ENCODE measurements around the gene PSTPIP1. TPM values are rescaled to one million over a fixed set of nuclear protein-coding genes. Genes with fewer than 3 reads are reported as not detected.

The PSTPIP1 gene
- total and polyA plus RNA-seq, 2 of the 4 experiments (the other 2 are of a cell fraction) = 0.36 to 1.1 TPM

DNA sequence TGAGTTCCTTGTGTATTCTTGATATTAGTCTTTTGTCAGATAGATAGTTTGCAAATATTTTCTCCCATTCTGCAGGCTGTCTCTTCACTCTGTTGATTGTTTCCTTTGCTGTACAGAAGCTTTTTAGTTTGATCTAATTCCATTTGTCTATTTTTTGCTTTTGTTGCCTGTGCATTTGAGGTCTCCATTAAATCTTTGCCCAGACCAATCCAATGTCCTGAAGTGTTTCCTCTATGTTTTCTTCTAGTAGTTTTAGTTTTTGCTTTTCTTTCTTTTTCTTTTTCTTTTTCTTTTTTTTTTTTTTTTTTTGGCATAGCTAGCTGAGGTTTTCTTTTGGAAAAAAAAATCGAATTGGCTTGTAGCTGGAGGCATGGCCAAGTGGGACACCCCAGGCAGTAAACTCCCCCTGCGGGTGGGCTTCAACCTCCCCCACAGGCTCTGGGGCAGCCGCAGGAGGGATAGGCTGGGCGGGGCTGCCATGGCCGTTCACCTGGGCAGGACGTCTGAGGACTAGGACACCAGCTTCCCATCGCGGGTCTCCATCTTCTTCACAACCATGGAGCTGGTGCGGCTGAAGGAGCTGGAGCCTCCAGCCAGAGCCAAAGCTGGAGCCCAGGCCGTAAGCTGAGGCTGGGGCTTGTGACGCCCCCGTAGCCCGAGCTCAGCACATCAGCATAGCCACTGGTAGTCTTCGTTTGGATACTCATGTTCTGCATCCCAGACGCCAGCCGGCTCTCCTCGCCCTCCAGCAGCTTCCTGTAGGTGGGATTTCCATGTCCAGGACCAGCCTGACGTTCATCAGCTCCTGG is 16.2 kb upstream of the PSTPIP1 start:
- Histone ChIP-seq H3K4me2 (ENCODE audit: low read depth, low read length) (no peak overlapping the region), H2BK20ac (ENCODE audit: low read depth, low read length) (no peak overlapping the region), H2AK9ac (replicated peaks; ENCODE audit: low read depth, low read length, poor library complexity) (no peak overlapping the region), H3K79me1 (ENCODE audit: low read depth in 1 of 2, low read length in 2 of 2) (no peaks in the 10 kb centered on the region), H4K8ac (ENCODE audit: low read depth in 2 of 2, low read length in 2 of 2) (no peak overlapping the region), H3K4me3 (ENCODE audit: insufficient read depth, low read depth, low read length) (no peak overlapping the region), H2AK5ac (ENCODE audit: low read depth, low read length) (no peak overlapping the region), H3K18ac (ENCODE audit: low read depth, low read length) (no peak overlapping the region), H3K14ac (replicated peaks; ENCODE audit: low read depth, low read length) (no peak overlapping the region), H2BK5ac (ENCODE audit: low read depth, low read length, poor library complexity, severe bottlenecking) (no peak overlapping the region), H3K4me1 (ENCODE audit: control insufficient read depth, insufficient read depth, low read length) (no peaks in the 10 kb centered on the region), H4K20me1 (ENCODE audit: insufficient read depth, low read length) (no peaks in the 10 kb centered on the region), H4K5ac (ENCODE audit: low read depth, low read length) (no peak overlapping the region), H2BK15ac (ENCODE audit: low read depth, low read length) (no peak overlapping the region), H3K23ac (ENCODE audit: low read depth, low read length) (no peak overlapping the region), H2BK120ac (ENCODE audit: low read depth, low read length) (no peak overlapping the region), H4K91ac (ENCODE audit: insufficient read depth, low read depth, low read length) (no peak overlapping the region), H3K27ac (ENCODE audit: insufficient read depth, low read length) (no peak overlapping the region), H3K27me3 (ENCODE audit: control insufficient read depth, insufficient read depth, low read length) (peaks cover 33% of the 10 kb centered on the region), H3K4ac (ENCODE audit: low read depth, low read length) (no peak overlapping the region), H3K9me1 (ENCODE audit: insufficient read depth, low read length) (no peaks in the 10 kb centered on the region), H2AFZ (replicated peaks; ENCODE audit: low read length, poor library complexity) (no peak overlapping the region), H3K9me3 (ENCODE audit: control insufficient read depth, insufficient read depth, low read length) (0 out of 2 replicates have a peak, but pooled peaks cover 5% of the 10 kb centered on the region), H3K9ac (ENCODE audit: low read depth, low read length) (no peak overlapping the region), H3K56ac (ENCODE audit: extremely low read depth, insufficient read depth, low read length) (no peak overlapping the region), H3K36me3 (ENCODE audit: control insufficient read depth, insufficient read depth, low read length) (no peaks in the 10 kb centered on the region)
- dilution Hi-C loops (cut with HindIII; ENCODE audit: low sequenced_read_pairs, unreplicated experiment) = no loop called here
- in situ Hi-C loops (cut with MboI; ENCODE audit: low sequenced_read_pairs) = no loop called here
- TF ChIP-seq SMC3 (IDR thresholded peaks at IDR 0.05; ENCODE audit: low read depth, low read length) (no peak), RAD21 (IDR thresholded peaks at IDR 0.05; ENCODE audit: low read length) (no peak), CEBPB (IDR thresholded peaks at IDR 0.05; ENCODE audit: low read depth, low read length) (no peak), USF2 (IDR thresholded peaks at IDR 0.05; ENCODE audit: low read depth, low read length) (no peak), RCOR1 (IDR thresholded peaks at IDR 0.05; ENCODE audit: insufficient replicate concordance, low read length) (no peak), BHLHE40 (IDR thresholded peaks at IDR 0.05; ENCODE audit: low read depth, low read length) (no peak), NFE2L2 (IDR thresholded peaks at IDR 0.05; ENCODE audit: low read depth, low read length) (no peak), FOS (IDR thresholded peaks at IDR 0.05; ENCODE audit: low read depth, low read length) (no peak), MAFK (IDR thresholded peaks at IDR 0.05; ENCODE audit: low read depth, low read length) (no peak), MAZ (IDR thresholded peaks at IDR 0.05; ENCODE audit: borderline replicate concordance, low read depth, low read length) (no peak), CHD1 (IDR thresholded peaks at IDR 0.05; ENCODE audit: low read depth, low read length) (no peak)
- TF ChIP-seq, protein P1, sequence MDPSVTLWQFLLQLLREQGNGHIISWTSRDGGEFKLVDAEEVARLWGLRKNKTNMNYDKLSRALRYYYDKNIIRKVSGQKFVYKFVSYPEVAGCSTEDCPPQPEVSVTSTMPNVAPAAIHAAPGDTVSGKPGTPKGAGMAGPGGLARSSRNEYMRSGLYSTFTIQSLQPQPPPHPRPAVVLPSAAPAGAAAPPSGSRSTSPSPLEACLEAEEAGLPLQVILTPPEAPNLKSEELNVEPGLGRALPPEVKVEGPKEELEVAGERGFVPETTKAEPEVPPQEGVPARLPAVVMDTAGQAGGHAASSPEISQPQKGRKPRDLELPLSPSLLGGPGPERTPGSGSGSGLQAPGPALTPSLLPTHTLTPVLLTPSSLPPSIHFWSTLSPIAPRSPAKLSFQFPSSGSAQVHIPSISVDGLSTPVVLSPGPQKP (IDR thresholded peaks at IDR 0.05; ENCODE audit: borderline replicate concordance, low read depth, low read length) = no peak
- TF ChIP-seq, protein P2, sequence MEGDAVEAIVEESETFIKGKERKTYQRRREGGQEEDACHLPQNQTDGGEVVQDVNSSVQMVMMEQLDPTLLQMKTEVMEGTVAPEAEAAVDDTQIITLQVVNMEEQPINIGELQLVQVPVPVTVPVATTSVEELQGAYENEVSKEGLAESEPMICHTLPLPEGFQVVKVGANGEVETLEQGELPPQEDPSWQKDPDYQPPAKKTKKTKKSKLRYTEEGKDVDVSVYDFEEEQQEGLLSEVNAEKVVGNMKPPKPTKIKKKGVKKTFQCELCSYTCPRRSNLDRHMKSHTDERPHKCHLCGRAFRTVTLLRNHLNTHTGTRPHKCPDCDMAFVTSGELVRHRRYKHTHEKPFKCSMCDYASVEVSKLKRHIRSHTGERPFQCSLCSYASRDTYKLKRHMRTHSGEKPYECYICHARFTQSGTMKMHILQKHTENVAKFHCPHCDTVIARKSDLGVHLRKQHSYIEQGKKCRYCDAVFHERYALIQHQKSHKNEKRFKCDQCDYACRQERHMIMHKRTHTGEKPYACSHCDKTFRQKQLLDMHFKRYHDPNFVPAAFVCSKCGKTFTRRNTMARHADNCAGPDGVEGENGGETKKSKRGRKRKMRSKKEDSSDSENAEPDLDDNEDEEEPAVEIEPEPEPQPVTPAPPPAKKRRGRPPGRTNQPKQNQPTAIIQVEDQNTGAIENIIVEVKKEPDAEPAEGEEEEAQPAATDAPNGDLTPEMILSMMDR (conservative IDR thresholded peaks at IDR 0.05; ENCODE audit: low read depth, low read length) = no peak
- POLR2A ChIA-PET (ENCODE audit: unreplicated experiment) = no interaction called here
- no TSS peak for BruUV-seq (replicated peaks)
- CTCF ChIA-PET = interaction anchor here (0.6 kb wide), 1 partner anchor 20 kb away, joined by 6 read pairs; no protein-coding TSS in a partner anchor
- 87% methylated on average over 14 of the region's 18 CpGs; no CpG with 5 or more reads in 1 of the 2 experiments for WGBS, 2 experiments (ENCODE audit: extremely low coverage in 2 of 2, insufficient read length in 1 of 2)
- intact Hi-C loops (cut with micrococcal nuclease) = no loop called here
- ATAC-seq (ENCODE audit: low read depth) (no peak), DNase-seq (no peak)
